GM21360 (cell line): ENCODE measurements around the gene TAX1BP3.
"Not testable (repeated sequence)": the region's sequence is repeated elsewhere in the genome, so short reads cannot be mapped to it uniquely, and the experiment has no call there.

Experiments used
- ATAC-seq: cut with Tn5 transposase; IDR thresholded peaks from one replicate; pipeline ENCODE4 v1.9.1; 2021; ENCODE audit warnings: mild to moderate bottlenecking, moderate library complexity; ENCODE audit not compliant: unreplicated experiment

Gene TAX1BP3

GRCh38 chr17:3668279-3669084 is at the start of gene TAX1BP3, which contains the start of gene EMC6:
TAX1BP3 (minus strand) TSS chr17:3668578; CDS start chr17:3668526, 52 bp downstream.
EMC6 (plus strand) TSS chr17:3668812; CDS start chr17:3669147, 335 bp downstream.
- ATAC-seq: peak; percentile 87

- no peak for ATAC-seq
Measured at GRCh38 chr17:3715296-3715695, 46.9 kb upstream of the TAX1BP3 start.

GRCh38 chr17:3712811-3713463 is 44.6 kb upstream of the TAX1BP3 start:
- no peak for ATAC-seq

- peak; percentile 88 for ATAC-seq
Measured at GRCh38 chr17:3710951-3711383, 42.6 kb upstream of the TAX1BP3 start.

- no peak for ATAC-seq
Measured at GRCh38 chr17:3708366-3708765, 40.0 kb upstream of the TAX1BP3 start.

GRCh38 chr17:3705718-3705984 is 37.3 kb upstream of the TAX1BP3 start:
- ATAC-seq: not testable (repeated sequence)

- no peak for ATAC-seq
Measured at GRCh38 chr17:3704931-3705717, 36.7 kb upstream of the TAX1BP3 start.

GRCh38 chr17:3702041-3702539 is 33.7 kb upstream of the TAX1BP3 start:
- not testable (repeated sequence) for ATAC-seq

GRCh38 chr17:3699951-3700350 is 31.6 kb upstream of the TAX1BP3 start:
- ATAC-seq: no peak

- ATAC-seq: no peak
Measured at GRCh38 chr17:3698139-3698538, 29.8 kb upstream of the TAX1BP3 start.

GRCh38 chr17:3697103-3697476 is 28.7 kb upstream of the TAX1BP3 start:
- ATAC-seq: no peak

- ATAC-seq: no peak
Measured at GRCh38 chr17:3695723-3696411, 27.5 kb upstream of the TAX1BP3 start, which contains the start of gene P2RX5. P2RX5 (minus strand) TSS chr17:3696155; CDS start chr17:3696005, 150 bp downstream.

- ATAC-seq: no peak
Measured at GRCh38 chr17:3695129-3695722, 26.8 kb upstream of the TAX1BP3 start.

GRCh38 chr17:3693829-3694231 is 25.5 kb upstream of the TAX1BP3 start:
- ATAC-seq: peak; percentile 37

- no peak for ATAC-seq
Measured at GRCh38 chr17:3693141-3693540, 24.8 kb upstream of the TAX1BP3 start.

GRCh38 chr17:3692346-3692745 is 24.0 kb upstream of the TAX1BP3 start:
- no peak for ATAC-seq

- no peak for ATAC-seq
Measured at GRCh38 chr17:3691617-3692067, 23.3 kb upstream of the TAX1BP3 start.

GRCh38 chr17:3690094-3690715 is 21.8 kb upstream of the TAX1BP3 start:
- ATAC-seq: no peak

GRCh38 chr17:3689262-3690093 is 21.1 kb upstream of the TAX1BP3 start:
- no peak for ATAC-seq
